ENCODE measurements around the gene TMEM163.
A peak's percentile ranks its signal among the peaks of the same experiment; 100 is the strongest.

The TMEM163 gene

GRCh38 chr2:134721596-134721995, 2.8 kb upstream of the TMEM163 start:
- DNase-seq, result no peak

GRCh38 chr2:134718023-134718816, 580 bp downstream of the TMEM163 start:
- peak in 2 of 3 experiments; percentile 68 to 77 for DNase-seq

- peak in 2 of 3 experiments; percentile 49 to 63 for DNase-seq
These were observed 1.3 kb downstream of the TMEM163 start for GRCh38 chr2:134717286-134718022.

DNA sequence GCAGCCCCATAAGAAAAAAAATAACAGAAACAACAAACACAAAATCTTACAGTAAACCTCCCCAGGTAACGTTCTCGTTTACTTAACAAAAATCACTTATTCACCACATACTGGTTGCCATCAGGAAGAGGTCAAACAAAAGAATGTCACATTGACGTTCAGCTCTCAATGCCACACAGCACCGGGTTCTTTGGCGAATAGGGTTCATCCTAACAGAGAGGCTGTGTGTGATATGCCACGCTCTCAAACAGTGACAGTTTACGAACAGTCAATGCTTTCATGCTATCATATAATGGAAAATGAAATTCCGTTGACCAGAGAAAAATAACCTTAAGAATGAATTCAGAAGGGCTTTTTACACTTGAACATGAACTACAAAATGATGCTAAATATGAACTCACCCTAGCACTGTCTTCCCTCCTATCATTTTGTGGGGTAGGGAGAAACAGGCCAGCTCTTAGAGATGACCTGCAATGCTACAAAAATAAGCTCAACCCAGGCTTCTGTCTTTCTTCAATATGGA, 2.0 kb downstream of the TMEM163 start:
- DNase-seq, result no peak

- DNase-seq, result no peak
These were observed 2.7 kb downstream of the TMEM163 start for GRCh38 chr2:134715932-134716643.

DNA sequence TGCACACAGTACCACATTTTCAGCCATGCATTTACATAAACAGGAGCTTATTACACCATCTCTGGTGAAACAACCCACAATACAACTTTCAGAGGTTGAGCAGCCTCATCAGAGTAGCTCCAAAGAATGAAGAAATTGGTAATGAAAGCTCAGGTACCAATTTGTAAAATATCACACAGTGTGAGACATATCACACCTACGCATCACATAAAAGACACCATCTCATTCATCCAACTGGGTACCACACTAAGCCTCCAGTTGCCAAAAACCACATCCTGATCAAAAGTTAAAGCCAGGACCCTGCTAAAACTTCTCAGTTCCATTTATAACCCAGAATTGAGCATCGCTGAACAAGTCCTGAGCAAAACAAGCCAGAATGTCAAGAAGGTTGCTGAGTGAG, 4.6 kb downstream of the TMEM163 start:
- DNase-seq, result no peak

- no peak for DNase-seq
These were observed 5.2 kb downstream of the TMEM163 start for GRCh38 chr2:134713606-134714005.

- no peak for DNase-seq
These were observed 5.6 kb downstream of the TMEM163 start for GRCh38 chr2:134713176-134713575.

- DNase-seq, result no peak
These were observed 6.1 kb downstream of the TMEM163 start for GRCh38 chr2:134712736-134713135.

DNA sequence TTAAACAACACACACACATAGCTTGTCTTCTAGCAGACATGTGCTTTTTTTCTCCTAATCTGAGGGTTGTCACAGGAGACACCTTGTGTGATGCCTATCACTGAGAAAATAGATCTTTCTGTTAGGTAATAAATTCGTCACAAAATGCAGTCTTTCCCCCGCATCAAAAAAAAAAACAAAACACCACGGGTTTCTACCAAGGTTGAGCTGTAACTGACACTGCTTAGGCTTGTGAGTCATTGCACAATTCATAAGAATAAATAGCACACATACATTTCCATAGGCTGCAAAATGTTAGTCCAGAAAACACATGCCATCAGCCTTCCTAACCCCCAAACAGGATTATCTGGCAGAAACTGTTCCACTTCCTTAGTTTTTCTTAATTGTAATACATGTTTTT, 6.5 kb downstream of the TMEM163 start:
- no peak for DNase-seq

GRCh38 chr2:134711692-134712091, 7.1 kb downstream of the TMEM163 start:
- no peak for DNase-seq

GRCh38 chr2:134707330-134707676, 11.5 kb downstream of the TMEM163 start:
- DNase-seq, result no peak

- DNase-seq, result no peak
These were observed 12.0 kb downstream of the TMEM163 start for GRCh38 chr2:134706587-134707329.

- DNase-seq, result peak in 2 of 3 experiments; percentile 14 to 60
These were observed 12.8 kb downstream of the TMEM163 start for GRCh38 chr2:134705861-134706586.

DNA sequence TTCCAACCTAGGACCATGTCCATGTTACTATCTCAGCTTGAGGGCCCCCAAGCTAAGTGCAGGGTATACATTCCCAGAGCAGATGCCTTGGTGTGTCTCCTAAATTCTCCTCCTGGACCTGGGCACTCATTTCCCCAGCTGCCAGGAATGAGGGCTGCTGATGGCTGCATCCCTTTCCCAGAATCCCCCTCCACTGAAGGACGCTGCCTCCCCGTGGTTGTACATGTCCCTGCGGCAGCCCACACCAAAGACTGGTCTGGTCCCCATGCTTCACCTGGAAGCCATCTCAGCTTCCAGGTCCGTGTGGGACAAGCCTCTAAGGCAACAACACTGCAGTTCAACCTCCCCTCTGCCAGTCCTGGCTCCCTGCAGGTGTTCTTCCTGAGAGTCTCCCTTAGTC, 14.6 kb downstream of the TMEM163 start:
- no peak for DNase-seq

GRCh38 chr2:134703426-134703825, 15.4 kb downstream of the TMEM163 start:
- DNase-seq, result no peak

GRCh38 chr2:134700730-134701129, 18.1 kb downstream of the TMEM163 start:
- no peak for DNase-seq

GRCh38 chr2:134694411-134694810, 24.4 kb downstream of the TMEM163 start:
- DNase-seq, result no peak

- no peak for DNase-seq
These were observed 25.2 kb downstream of the TMEM163 start for GRCh38 chr2:134693359-134694330.

DNA sequence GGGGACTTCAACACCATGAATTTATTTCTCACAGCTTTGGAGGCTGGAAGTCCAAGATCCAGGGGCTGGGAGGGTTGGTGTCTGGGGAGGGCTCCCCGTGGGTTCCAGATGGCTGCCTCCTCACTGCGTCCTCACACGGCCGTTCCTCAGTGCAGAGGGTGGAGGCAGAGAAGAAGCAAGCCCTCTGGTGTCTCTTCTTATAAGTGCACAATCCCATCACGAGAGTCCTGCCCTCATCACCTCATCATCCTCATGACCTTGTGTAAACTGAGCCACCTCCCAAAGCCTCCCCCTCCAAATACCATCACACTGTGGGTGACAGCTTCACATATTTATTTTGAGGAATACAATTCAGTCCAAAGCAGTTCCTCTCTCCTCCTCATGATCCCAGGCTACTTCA, 26.3 kb downstream of the TMEM163 start:
- no peak for DNase-seq
